ENCODE results near the gene NXT1.
A peak's percentile ranks its signal among the peaks of the same experiment; 100 is the strongest.

NXT1 gene

GRCh38 chr20:23350196-23350903 is at the start of gene NXT1:
Gene NXT1, plus strand, starts transcription at chr20:23350791. Its CDS starts 3,251 bp downstream, at chr20:23354042.
- TF ChIP-seq CTCF (conservative IDR thresholded peaks at IDR 0.05; ENCODE audit: low read depth, low read length), result no peak

GRCh38 chr20:23301436-23302050 is 49.0 kb upstream of the NXT1 start:
- H3K4me3 ChIP-seq (ENCODE audit: low read length), result no peak overlapping the region
- DNase-seq (ENCODE audit: low read depth), result no peak
- TF ChIP-seq CTCF (conservative IDR thresholded peaks at IDR 0.05; ENCODE audit: low read depth, low read length), result no peak

More at GRCh38 chr20:23350196-23350903, at the start of gene NXT1:
- peak; percentile 95 for DNase-seq (ENCODE audit: low read depth)
- H3K4me3 ChIP-seq (ENCODE audit: low read length), result peak within 1 kb of the TSS; percentile 85

- DNase-seq (ENCODE audit: low read depth), result no peak
- no peak overlapping the region for H3K4me3 ChIP-seq (ENCODE audit: low read length)
- TF ChIP-seq CTCF (conservative IDR thresholded peaks at IDR 0.05; ENCODE audit: low read depth, low read length), result no peak
These were observed 48.2 kb upstream of the NXT1 start for GRCh38 chr20:23302386-23302785.

- no peak overlapping the region for H3K4me3 ChIP-seq (ENCODE audit: low read length)
- DNase-seq (ENCODE audit: low read depth), result no peak
- no peak for TF ChIP-seq CTCF (conservative IDR thresholded peaks at IDR 0.05; ENCODE audit: low read depth, low read length)
These were observed 47.8 kb upstream of the NXT1 start for GRCh38 chr20:23302801-23303200.

- H3K4me3 ChIP-seq (ENCODE audit: low read length), result no peak overlapping the region
- no peak for DNase-seq (ENCODE audit: low read depth)
- TF ChIP-seq CTCF (conservative IDR thresholded peaks at IDR 0.05; ENCODE audit: low read depth, low read length), result no peak
These were observed 47.1 kb upstream of the NXT1 start for GRCh38 chr20:23303325-23304102.

- no peak overlapping the region for H3K4me3 ChIP-seq (ENCODE audit: low read length)
- DNase-seq (ENCODE audit: low read depth), result no peak
- no peak for TF ChIP-seq CTCF (conservative IDR thresholded peaks at IDR 0.05; ENCODE audit: low read depth, low read length)
These were observed 46.0 kb upstream of the NXT1 start for GRCh38 chr20:23304616-23305015.
